ENCODE data around the gene SND1. TPM values are rescaled to one million over a fixed set of nuclear protein-coding genes. Genes with fewer than 3 reads are reported as not detected.
A peak's percentile ranks its signal among the peaks of the same experiment; 100 is the strongest.

Gene SND1
- total and polyA plus RNA-seq, 4 donors = 50.3 to 150 (median 105) TPM

DNA sequence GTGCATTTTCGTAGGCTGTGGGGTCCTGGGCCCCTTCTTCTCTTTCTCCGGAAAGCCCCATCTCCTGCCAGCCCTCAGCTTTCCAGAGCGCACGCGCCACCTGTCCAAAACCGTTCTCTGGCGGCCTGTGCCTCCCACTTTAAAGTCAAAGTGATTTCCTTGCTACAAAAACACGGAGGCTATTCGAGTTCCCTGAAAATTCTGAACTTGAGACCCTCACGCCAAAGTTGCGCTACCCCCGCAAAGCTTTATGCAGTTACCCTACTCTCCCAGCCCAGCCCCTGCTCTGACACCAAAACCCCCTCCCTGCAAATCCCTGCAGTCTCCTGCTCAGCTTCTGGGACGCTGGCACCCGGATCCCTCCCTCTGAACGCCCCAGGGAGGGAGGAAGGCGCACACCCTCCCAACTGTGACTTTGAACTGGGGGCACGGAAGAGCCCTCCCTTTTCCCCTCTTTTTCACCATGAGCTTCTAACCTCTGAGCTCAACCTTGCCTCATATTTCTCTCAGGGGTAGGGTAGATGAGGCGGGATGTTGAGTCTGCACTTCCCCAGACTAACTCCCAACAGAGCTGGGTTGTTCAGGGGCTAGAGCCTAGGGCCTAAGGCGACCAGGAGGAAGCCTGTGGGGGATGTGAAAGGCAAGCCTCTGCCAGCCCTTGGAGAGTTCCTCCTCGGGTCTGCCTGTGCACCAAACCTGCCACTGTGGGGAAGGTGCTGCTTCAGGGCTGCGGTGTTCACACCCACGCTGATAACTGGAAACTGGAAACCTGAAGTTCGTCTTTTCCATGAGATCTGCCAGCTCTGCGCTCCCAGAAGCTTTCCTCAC, 31.4 kb upstream of the SND1 start:
- ATAC-seq (ENCODE audit: low FRiP score) (no peak), DNase-seq (no peak)
- Histone ChIP-seq H3K27me3 (ENCODE audit: control insufficient read depth in 1 of 2, insufficient read depth in 2 of 2, low read length in 1 of 2) (peaks cover 0 to 3% of the 10 kb centered on the region in 2 donors), H3K9me3 (ENCODE audit: control insufficient read depth, low read length) (no peaks in the 10 kb centered on the region), H3K4me3 (ENCODE audit: low read length in 2 of 2) (no peak overlapping the region), H3K4me1 (ENCODE audit: control insufficient read depth in 1 of 2, insufficient read depth in 2 of 2, low read length in 2 of 2) (no peaks in the 10 kb centered on the region), H3K36me3 (ENCODE audit: control insufficient read depth in 1 of 2, insufficient read depth in 2 of 2, low read length in 1 of 2) (no peaks in the 10 kb centered on the region), H3K27ac (ENCODE audit: low read depth in 1 of 2, low read length in 2 of 2) (no peak overlapping the region)
- intact Hi-C loops (cut with DNase I) = no loop called here
- WGBS, 2 donors = 2 to 4% methylated on average over 24 of the region's 24 CpGs

DNA sequence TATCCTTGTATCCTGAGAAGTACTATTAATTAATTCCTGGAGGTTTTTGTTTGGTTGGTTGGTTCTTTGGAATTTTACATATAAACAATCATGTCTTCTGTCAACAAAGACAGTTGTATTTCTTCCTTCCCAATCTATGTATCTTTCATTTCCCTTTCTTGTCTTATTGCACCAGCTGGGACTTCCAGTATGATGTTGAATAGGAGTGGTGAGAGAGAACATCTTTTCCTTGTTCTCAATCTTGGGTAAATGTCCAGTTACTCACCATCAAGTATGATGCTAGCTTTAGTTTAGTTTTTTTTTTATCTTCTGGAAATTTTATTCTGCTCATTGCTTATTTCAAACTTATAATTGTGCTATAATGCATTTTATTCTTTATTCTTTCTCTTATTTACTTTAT, 26.7 kb upstream of the SND1 start:
- intact Hi-C loops (cut with DNase I) = no loop called here
- DNase-seq (no peak), ATAC-seq (ENCODE audit: low FRiP score) (no peak)
- Histone ChIP-seq H3K4me1 (ENCODE audit: control insufficient read depth in 1 of 2, insufficient read depth in 2 of 2, low read length in 2 of 2) (no peaks in the 10 kb centered on the region), H3K27ac (ENCODE audit: low read depth in 1 of 2, low read length in 2 of 2) (no peak overlapping the region), H3K36me3 (ENCODE audit: control insufficient read depth in 1 of 2, insufficient read depth in 2 of 2, low read length in 1 of 2) (no peaks in the 10 kb centered on the region), H3K9me3 (ENCODE audit: control insufficient read depth, low read length) (no peaks in the 10 kb centered on the region), H3K27me3 (ENCODE audit: control insufficient read depth in 1 of 2, insufficient read depth in 2 of 2, low read length in 1 of 2) (no peaks in the 10 kb centered on the region), H3K4me3 (ENCODE audit: low read length in 2 of 2) (no peak overlapping the region)

- Histone ChIP-seq H3K27ac (ENCODE audit: low read depth in 1 of 2, low read length in 2 of 2) (no peak overlapping the region), H3K36me3 (ENCODE audit: control insufficient read depth in 1 of 2, insufficient read depth in 2 of 2, low read length in 1 of 2) (no peaks in the 10 kb centered on the region), H3K4me1 (ENCODE audit: control insufficient read depth in 1 of 2, insufficient read depth in 2 of 2, low read length in 2 of 2) (no peaks in the 10 kb centered on the region), H3K9me3 (ENCODE audit: control insufficient read depth, low read length) (no peaks in the 10 kb centered on the region), H3K27me3 (ENCODE audit: control insufficient read depth in 1 of 2, insufficient read depth in 2 of 2, low read length in 1 of 2) (no peaks in the 10 kb centered on the region), H3K4me3 (ENCODE audit: low read length in 2 of 2) (no peak overlapping the region)
- intact Hi-C loops (cut with DNase I) = no loop called here
- 59 to 63% methylated on average over 3 of the region's 3 CpGs for WGBS, 2 donors
- DNase-seq = no peak
- ATAC-seq (ENCODE audit: low FRiP score) = no peak
These were observed 23.5 kb upstream of the SND1 start for GRCh38 chr7:127628445-127628844.

GRCh38 chr7:127629268-127629854, 22.6 kb upstream of the SND1 start:
- intact Hi-C loops (cut with DNase I) = no loop called here
- Histone ChIP-seq H3K27ac (ENCODE audit: low read depth in 1 of 2, low read length in 2 of 2) (no peak overlapping the region), H3K4me3 (ENCODE audit: low read length in 2 of 2) (no peak overlapping the region), H3K4me1 (ENCODE audit: control insufficient read depth in 1 of 2, insufficient read depth in 2 of 2, low read length in 2 of 2) (no peaks in the 10 kb centered on the region), H3K9me3 (ENCODE audit: control insufficient read depth, low read length) (no peaks in the 10 kb centered on the region), H3K36me3 (ENCODE audit: control insufficient read depth in 1 of 2, insufficient read depth in 2 of 2, low read length in 1 of 2) (no peaks in the 10 kb centered on the region), H3K27me3 (ENCODE audit: control insufficient read depth in 1 of 2, insufficient read depth in 2 of 2, low read length in 1 of 2) (no peaks in the 10 kb centered on the region)
- 58 to 60% methylated on average over 5 of the region's 5 CpGs for WGBS, 2 donors
- ATAC-seq (ENCODE audit: low FRiP score) = no peak
- peak in 1 of 2 donors; percentile 46 for DNase-seq

- no peak overlapping the region for H3K27ac ChIP-seq (ENCODE audit: low read depth in 1 of 2, low read length in 2 of 2)
- H3K4me3 ChIP-seq (ENCODE audit: low read length in 2 of 2) = no peak overlapping the region
- no peaks in the 10 kb centered on the region for H3K4me1 ChIP-seq (ENCODE audit: control insufficient read depth in 1 of 2, insufficient read depth in 2 of 2, low read length in 2 of 2)
- DNase-seq (peak in 1 of 2 donors; percentile 51), ATAC-seq (ENCODE audit: low FRiP score) (peak; percentile 34)
- H3K27me3 ChIP-seq (ENCODE audit: control insufficient read depth in 1 of 2, insufficient read depth in 2 of 2, low read length in 1 of 2) = no peaks in the 10 kb centered on the region
- intact Hi-C loops (cut with DNase I) = loop anchor here in 1 of 2 donors (5.0 kb wide), 1 partner anchor 45 kb away; the partner anchor contains the start of genes ARF5 and GCC1
- H3K36me3 ChIP-seq (ENCODE audit: control insufficient read depth in 1 of 2, insufficient read depth in 2 of 2, low read length in 1 of 2) = no peaks in the 10 kb centered on the region
- no peaks in the 10 kb centered on the region for H3K9me3 ChIP-seq (ENCODE audit: control insufficient read depth, low read length)
- 13 to 23% methylated on average over 7 of the region's 7 CpGs for WGBS, 2 donors
These were observed 19.6 kb upstream of the SND1 start for GRCh38 chr7:127632276-127632910.

GRCh38 chr7:127635659-127636285, 16.2 kb upstream of the SND1 start:
- ATAC-seq (ENCODE audit: low FRiP score) = no peak
- intact Hi-C loops (cut with DNase I) = no loop called here
- H3K36me3 ChIP-seq (ENCODE audit: control insufficient read depth in 1 of 2, insufficient read depth in 2 of 2, low read length in 1 of 2) = no peaks in the 10 kb centered on the region
- H3K27ac ChIP-seq (ENCODE audit: low read depth in 1 of 2, low read length in 2 of 2) = no peak overlapping the region
- WGBS, 2 donors = 20 to 29% methylated on average over 3 of the region's 3 CpGs
- no peaks in the 10 kb centered on the region for H3K9me3 ChIP-seq (ENCODE audit: control insufficient read depth, low read length)
- H3K4me1 ChIP-seq (ENCODE audit: control insufficient read depth in 1 of 2, insufficient read depth in 2 of 2, low read length in 2 of 2) = no peaks in the 10 kb centered on the region
- no peak overlapping the region for H3K4me3 ChIP-seq (ENCODE audit: low read length in 2 of 2)
- no peak for DNase-seq
- H3K27me3 ChIP-seq (ENCODE audit: control insufficient read depth in 1 of 2, insufficient read depth in 2 of 2, low read length in 1 of 2) = no peaks in the 10 kb centered on the region

DNA sequence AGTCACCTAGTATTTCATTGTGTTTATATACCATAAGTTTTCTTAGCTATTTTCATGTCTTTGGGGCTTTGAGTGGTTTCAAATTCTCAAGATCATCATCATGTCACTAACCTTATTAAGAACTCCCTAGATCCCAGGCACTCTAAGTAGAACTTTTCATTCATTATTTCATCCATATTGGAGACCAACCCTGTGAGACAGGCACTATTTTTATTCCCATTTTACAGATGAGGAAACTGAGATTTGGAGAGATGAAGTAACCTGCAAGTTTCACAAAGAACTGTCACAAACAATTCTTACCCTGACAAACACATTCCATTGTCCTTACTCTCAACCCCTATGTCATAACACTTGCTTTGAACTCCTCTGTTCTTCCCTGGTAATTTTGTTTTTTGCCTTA, 13.8 kb upstream of the SND1 start:
- Histone ChIP-seq H3K27me3 (ENCODE audit: control insufficient read depth in 1 of 2, insufficient read depth in 2 of 2, low read length in 1 of 2) (no peaks in the 10 kb centered on the region), H3K4me1 (ENCODE audit: control insufficient read depth in 1 of 2, insufficient read depth in 2 of 2, low read length in 2 of 2) (no peaks in the 10 kb centered on the region), H3K36me3 (ENCODE audit: control insufficient read depth in 1 of 2, insufficient read depth in 2 of 2, low read length in 1 of 2) (no peaks in the 10 kb centered on the region), H3K4me3 (ENCODE audit: low read length in 2 of 2) (no peak overlapping the region), H3K27ac (ENCODE audit: low read depth in 1 of 2, low read length in 2 of 2) (no peak overlapping the region), H3K9me3 (ENCODE audit: control insufficient read depth, low read length) (no peaks in the 10 kb centered on the region)
- ATAC-seq (ENCODE audit: low FRiP score) (no peak), DNase-seq (no peak)
- intact Hi-C loops (cut with DNase I) = no loop called here

DNA sequence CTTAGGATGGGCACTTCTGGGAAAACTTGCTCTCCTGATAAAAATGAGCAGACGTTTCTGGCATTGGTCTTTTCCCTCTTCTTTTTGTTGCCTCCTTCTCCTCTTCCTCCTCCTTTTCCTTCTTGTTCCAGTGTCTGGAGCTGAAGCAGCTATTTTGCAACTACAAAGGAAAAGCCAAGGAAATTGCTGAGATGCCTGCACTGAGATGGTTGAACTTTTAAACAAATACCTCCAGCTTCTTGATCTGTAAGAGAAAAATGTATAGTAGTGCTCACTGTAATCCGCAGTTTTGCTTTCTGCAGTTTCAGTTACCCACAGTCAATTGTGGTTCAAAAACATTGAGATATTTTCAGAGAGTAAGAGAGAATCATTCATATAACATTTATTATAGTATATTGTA, 7.5 kb upstream of the SND1 start:
- no peak for ATAC-seq (ENCODE audit: low FRiP score)
- 52 to 66% methylated on average over 2 of the region's 2 CpGs for WGBS, 2 donors
- intact Hi-C loops (cut with DNase I) = no loop called here

More for the DNA sequence above, 7.5 kb upstream of the SND1 start:
- H3K4me1 ChIP-seq (ENCODE audit: control insufficient read depth in 1 of 2, insufficient read depth in 2 of 2, low read length in 2 of 2) = no peaks in the 10 kb centered on the region
- H3K4me3 ChIP-seq (ENCODE audit: low read length in 2 of 2) = no peak overlapping the region
- H3K27me3 ChIP-seq (ENCODE audit: control insufficient read depth in 1 of 2, insufficient read depth in 2 of 2, low read length in 1 of 2) = no peaks in the 10 kb centered on the region
- no peak for DNase-seq
- no peaks in the 10 kb centered on the region for H3K36me3 ChIP-seq (ENCODE audit: control insufficient read depth in 1 of 2, insufficient read depth in 2 of 2, low read length in 1 of 2)
- no peak overlapping the region for H3K27ac ChIP-seq (ENCODE audit: low read depth in 1 of 2, low read length in 2 of 2)
- no peaks in the 10 kb centered on the region for H3K9me3 ChIP-seq (ENCODE audit: control insufficient read depth, low read length)
